Pancreas (tissue), 10 donors: ENCODE data around the gene FARP2. TPM values are rescaled to one million over a fixed set of nuclear protein-coding genes. Genes with fewer than 3 reads are reported as not detected.

ENCODE experiments used
- ATAC-seq, 4 donors: fragments of 200-7000 bp; cut with Tn5 transposase; one replicate each; pipeline versions ENCODE4 v1.8.0 to v1.9.1; 2020; ENCODE audit warnings: mild to moderate bottlenecking in 4 of 4, moderate library complexity in 4 of 4
- DNase-seq, 6 donors: peaks; one replicate each; pipeline ENCODE4 v3.0.0-alpha.2; 2020
- FAIRE-seq: peaks from 2 replicates; lab custom pipeline; 2012; peaks lifted over from hg19 to GRCh38; lab: Jason Lieb, UNC
- H3K27ac ChIP-seq, 4 donors: fragments of 200-600 bp; sonication (generic); 1 replicate in 3 of 4; 2 replicates in 1 of 4; pipeline versions ENCODE4 v1.5.0 to v1.8.0; 2020
- H3K27me3 ChIP-seq, 4 donors: fragments of 200-600 bp; one replicate each; pipeline ENCODE4 v1.8.0; 2021
- H3K36me3 ChIP-seq, 3 donors: fragments of 200-600 bp; sonication (generic) in 1 of 3; one replicate each; pipeline versions ENCODE4 v1.5.0 to v1.8.0; 2020 to 2021
- H3K4me1 ChIP-seq, 3 donors: fragments of 200-600 bp; one replicate each; pipeline ENCODE4 v1.8.0; 2021
- H3K4me3 ChIP-seq, 4 donors: fragments of 200-600 bp; sonication (generic) in 2 of 4; one replicate each; pipeline versions ENCODE4 v1.5.0 to v1.8.0; 2020 to 2021
- H3K9me3 ChIP-seq, 4 donors: fragments of 200-600 bp; one replicate each; pipeline ENCODE4 v1.8.0; 2021
- WGBS, 2 donors: extraction: QIAGEN DNeasy Blood & Tissue Kit; methylation state at CpG; one replicate each; pipeline ENCODE4 v1.1.7; 2013; 5-methylcytosine and 5-hydroxymethylcytosine counted together
- intact Hi-C, 3 donors: fragments of 100-400 bp; cut with DNase I; formaldehyde crosslinking; loops; one replicate each; pipeline versions ENCODE4 v1.11.1 to v1.14.2; 2022
- polyA plus RNA-seq, 2 donors: library from polyadenylated mRNA; stranded (reverse); fragments of 200-250 nt; gene quantifications; one replicate each; pipeline ENCODE4 v1.2.3, GENCODE V29; 2013
- total RNA-seq, 6 donors: library from RNA; stranded (reverse); fragmentation: NEBNext Ultra II Directional in 4 of 6; extraction: Animal tissue kit (Norgen Biotek cat#: 25700) in 4 of 6; gene quantifications; one replicate each; pipeline versions ENCODE4 v1.2.1 to v1.2.4, GENCODE V29; 2021 to 2023
- TF ChIP-seq, protein P1 (sequence below), 4 donors: fragments of 200-600 bp; sonication (generic) in 3 of 4; IDR thresholded peaks; one replicate each; pipeline versions ENCODE4 v1.5.0 to v1.8.0; 2021; ENCODE audit warnings: antibody characterized with exemption in 4 of 4
- donor health status: healthy with polysubstance abuse.
- donor health status: DM: no; HTN: no; CAD: no; lungs with moderate emphysema.
- donor health status: DM: no; HTN: no; CAD: no.
- donor health status: control.
- donor health status: control.
- donor health status: Bipolar disorder and iron deficiency.
- donor health status: DM: yes; HTN: yes; CAD: no.
- donor health status: DM: no; HTN: no; CAD: no.
- donor health status: DM: no; HTN: no; CAD: no.
- donor health status: DM: yes; HTN: yes; CAD: no.

Gene FARP2
- total and polyA plus RNA-seq, 8 donors = 16.9 to 44.9 (median 25.8) TPM

DNA sequence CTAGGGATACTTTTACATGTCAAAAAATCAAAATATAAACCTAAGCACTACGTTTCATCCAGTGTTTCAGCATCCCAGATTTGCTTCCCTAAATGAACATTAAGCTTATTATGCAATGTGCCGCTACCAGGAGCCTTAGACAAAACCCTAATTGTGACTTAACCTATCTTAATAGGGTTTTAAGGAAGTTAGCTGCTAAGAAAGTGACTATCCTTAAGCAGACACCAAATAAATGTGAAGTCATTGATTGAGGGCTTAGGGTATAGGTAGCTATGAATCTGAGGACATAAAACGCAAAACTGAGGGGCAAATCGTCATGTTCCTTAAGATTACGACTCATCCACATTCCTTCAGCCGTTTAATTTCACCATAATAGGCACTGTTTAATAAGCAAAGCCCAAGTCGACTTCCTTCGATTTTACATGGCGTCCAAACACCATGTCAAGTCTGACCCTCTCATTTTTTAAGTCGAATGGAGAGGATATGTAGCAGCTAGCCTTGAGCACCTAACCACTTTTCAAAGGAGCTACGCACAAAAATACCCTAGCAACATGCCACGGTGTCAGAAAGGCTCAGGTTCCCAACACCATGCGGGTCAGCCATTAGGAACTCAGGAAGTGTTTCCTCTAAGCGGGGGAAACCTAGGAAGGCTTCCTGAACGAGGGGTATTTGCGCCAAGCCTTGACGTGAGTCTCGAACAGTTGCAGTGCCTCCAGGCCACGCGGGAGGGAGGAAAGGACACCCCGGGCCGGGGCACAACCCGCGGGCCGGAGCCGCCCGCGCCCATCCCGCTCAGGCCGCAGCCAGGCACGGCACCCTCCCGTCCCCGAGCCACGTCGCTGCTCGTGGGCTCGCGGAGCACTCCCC lies 41.6 kb upstream of the FARP2 start:
- ATAC-seq (no peak), FAIRE-seq (no peak), DNase-seq (no peak)
- no peaks in the 10 kb centered on the region for H3K36me3 ChIP-seq
- H3K9me3 ChIP-seq = no peaks in the 10 kb centered on the region
- H3K4me1 ChIP-seq = peaks cover 0 to 44% (median 13%) of the 10 kb centered on the region in 3 donors
- intact Hi-C loops = no loop called here
- TF ChIP-seq, protein P1, sequence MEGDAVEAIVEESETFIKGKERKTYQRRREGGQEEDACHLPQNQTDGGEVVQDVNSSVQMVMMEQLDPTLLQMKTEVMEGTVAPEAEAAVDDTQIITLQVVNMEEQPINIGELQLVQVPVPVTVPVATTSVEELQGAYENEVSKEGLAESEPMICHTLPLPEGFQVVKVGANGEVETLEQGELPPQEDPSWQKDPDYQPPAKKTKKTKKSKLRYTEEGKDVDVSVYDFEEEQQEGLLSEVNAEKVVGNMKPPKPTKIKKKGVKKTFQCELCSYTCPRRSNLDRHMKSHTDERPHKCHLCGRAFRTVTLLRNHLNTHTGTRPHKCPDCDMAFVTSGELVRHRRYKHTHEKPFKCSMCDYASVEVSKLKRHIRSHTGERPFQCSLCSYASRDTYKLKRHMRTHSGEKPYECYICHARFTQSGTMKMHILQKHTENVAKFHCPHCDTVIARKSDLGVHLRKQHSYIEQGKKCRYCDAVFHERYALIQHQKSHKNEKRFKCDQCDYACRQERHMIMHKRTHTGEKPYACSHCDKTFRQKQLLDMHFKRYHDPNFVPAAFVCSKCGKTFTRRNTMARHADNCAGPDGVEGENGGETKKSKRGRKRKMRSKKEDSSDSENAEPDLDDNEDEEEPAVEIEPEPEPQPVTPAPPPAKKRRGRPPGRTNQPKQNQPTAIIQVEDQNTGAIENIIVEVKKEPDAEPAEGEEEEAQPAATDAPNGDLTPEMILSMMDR (IDR thresholded peaks at IDR 0.05) = no peak
- WGBS, 2 donors = 2 to 3% methylated on average over 32 to 38 of the region's 38 CpGs
- H3K27me3 ChIP-seq = no peaks in the 10 kb centered on the region
- peak overlapping the region; percentile 96 to 99 (median 98) for H3K27ac ChIP-seq
- peak overlapping the region; percentile 68 to 95 (median 80) for H3K4me3 ChIP-seq

DNA sequence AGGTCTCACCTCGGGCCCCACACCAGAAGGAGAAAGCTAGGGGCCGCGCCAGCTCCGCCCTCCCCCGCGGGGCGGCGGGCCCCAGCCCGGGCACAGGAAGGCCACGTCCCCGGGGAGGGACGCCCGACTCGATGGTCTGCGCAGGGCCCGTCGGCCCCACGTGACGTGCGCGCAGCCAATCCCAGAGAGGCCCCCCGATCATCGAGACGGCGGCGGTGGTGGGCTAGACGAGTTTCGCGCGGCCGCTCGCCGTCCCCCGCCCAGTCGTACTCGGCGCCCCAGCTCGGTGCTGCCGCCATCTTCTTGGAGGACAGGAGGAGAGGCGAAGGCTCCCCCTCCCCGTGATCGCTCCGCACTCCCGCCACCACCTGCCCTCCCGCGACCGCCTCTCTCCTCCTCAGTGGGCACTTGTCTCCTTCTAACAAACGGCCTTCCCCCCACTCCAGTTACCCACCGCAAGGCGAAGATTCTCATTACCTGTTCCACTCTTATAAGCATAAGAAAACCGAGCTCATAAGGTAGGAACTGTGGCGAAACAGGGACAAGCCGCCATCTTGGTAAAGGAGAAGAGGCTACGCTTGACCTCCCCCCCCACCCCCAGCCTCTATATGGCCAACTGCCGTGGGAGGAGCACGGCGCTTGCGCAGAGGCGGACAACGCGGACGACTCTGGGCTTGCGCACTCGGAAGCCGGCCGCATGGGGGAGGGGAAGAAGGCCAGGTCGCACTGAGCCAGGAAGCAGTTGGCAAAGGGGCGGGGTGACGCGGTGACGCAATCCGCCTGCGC lies 40.8 kb upstream of the FARP2 start, which contains the start of gene HDLBP:
Gene HDLBP, minus strand, starts transcription at position 580 of the 786 bp plus-strand sequence. CDS start 48,803 bp downstream, outside the sequence.
- H3K4me1 ChIP-seq = peaks cover 0 to 44% (median 16%) of the 10 kb centered on the region in 3 donors
- ATAC-seq (peak; percentile 81 to 91 (median 83)), DNase-seq (peak; percentile 99 to 100 (median 100)), FAIRE-seq (no peak)
- H3K4me3 ChIP-seq = peak within 1 kb of the TSS; percentile 74 to 95 (median 82)
- intact Hi-C loops = no loop called here
- H3K9me3 ChIP-seq = no peaks in the 10 kb centered on the region
- H3K36me3 ChIP-seq = no peaks in the 10 kb centered on the region
- TF ChIP-seq, protein P1 (IDR thresholded peaks at IDR 0.05) = no peak
- peak within 1 kb of the TSS; percentile 96 to 99 (median 98) for H3K27ac ChIP-seq
- no peaks in the 10 kb centered on the region for H3K27me3 ChIP-seq
- 1% methylated on average over 54 to 73 of the region's 73 CpGs for WGBS, 2 donors

DNA sequence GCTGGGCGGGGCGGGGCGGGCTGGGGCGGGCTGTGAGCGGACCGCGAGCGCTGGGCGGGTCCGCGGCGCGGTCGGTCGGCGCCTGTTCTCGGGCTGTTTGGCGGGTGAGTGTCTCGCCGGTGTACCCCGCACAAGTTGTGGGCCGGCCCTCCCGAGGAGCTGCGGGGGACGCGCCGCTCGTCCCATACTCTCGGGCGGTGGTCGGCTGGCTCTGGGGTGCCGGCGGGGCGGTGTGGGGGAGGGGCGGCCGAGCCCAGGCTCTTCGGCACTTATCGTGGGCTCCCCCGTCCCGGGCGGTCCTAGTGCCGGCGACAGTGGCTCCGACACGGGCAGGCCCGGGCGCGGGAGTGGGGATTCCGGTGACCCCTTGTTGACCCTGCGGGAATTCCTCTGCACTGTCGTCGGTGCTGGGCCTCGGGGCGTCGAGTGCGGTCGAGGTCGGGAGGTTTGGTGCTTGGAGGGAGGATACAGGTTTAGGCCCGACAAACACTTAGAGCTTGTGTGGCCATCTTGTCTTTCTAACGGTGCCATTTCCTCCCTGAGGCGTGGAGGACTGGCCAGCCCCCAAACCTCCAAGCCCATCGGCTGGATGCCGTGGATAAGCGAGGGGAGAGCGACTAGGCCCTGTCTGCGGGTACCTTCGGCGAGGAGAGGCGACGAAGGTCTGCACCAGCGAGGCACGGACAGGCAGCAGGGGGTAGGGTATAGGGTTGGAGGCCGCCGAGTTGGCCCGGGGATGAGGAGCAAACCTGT lies 40.0 kb upstream of the FARP2 start, which contains the start of gene SEPTIN2:
Gene SEPTIN2, plus strand, starts transcription at position 47 of the 753 bp plus-strand sequence. CDS start 8,308 bp downstream, outside the sequence.
- Histone ChIP-seq H3K27ac (peak within 1 kb of the TSS; percentile 96 to 99 (median 98)), H3K4me3 (peak within 1 kb of the TSS; percentile 74 to 95 (median 82)), H3K9me3 (no peaks in the 10 kb centered on the region), H3K27me3 (no peaks in the 10 kb centered on the region), H3K36me3 (no peaks in the 10 kb centered on the region), H3K4me1 (peaks cover 3 to 49% (median 22%) of the 10 kb centered on the region in 3 donors)
- DNase-seq (peak in 5 of 6 donors; percentile 44 to 85 (median 72)), ATAC-seq (peak; percentile 39 to 51 (median 45)), FAIRE-seq (no peak)
- WGBS, 2 donors = 0% methylated on average over 58 to 75 of the region's 75 CpGs
- intact Hi-C loops = no loop called here
- TF ChIP-seq, protein P1 (IDR thresholded peaks at IDR 0.05) = no peak

DNA sequence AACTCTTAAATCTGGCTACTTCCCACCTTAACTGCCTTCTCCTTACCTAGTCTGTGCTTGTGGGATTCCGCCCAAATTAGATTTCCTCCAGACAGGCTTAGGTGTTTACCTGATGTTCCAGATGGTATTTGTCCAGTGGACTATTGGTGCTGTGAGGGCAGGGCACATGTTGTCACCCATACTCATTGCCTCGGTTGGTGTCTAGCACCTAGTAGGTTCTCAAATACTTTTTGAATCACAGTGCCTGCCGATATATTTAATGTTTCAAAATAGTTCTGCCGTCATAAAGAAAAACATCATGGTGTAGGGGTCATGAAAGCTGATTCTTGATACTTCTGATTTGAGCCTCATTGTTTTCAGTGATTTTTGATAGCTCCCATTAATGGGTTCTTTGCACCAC lies 39.3 kb upstream of the FARP2 start:
- Histone ChIP-seq H3K27ac (peak overlapping the region; percentile 86 to 99 (median 97)), H3K27me3 (no peaks in the 10 kb centered on the region), H3K9me3 (no peaks in the 10 kb centered on the region), H3K4me1 (peaks cover 11 to 57% (median 28%) of the 10 kb centered on the region in 3 donors), H3K4me3 (peak overlapping the region; percentile 63 to 86 (median 76)), H3K36me3 (no peaks in the 10 kb centered on the region)
- no peak for FAIRE-seq
- WGBS, 2 donors = 2 to 4% methylated on average over 4 of the region's 4 CpGs
- no peak for ATAC-seq
- no peak for DNase-seq
- TF ChIP-seq, protein P1 (IDR thresholded peaks at IDR 0.05) = no peak
- intact Hi-C loops = no loop called here
